ENCODE measurements around the gene ACAA2.
A peak's percentile ranks its signal among the peaks of the same experiment; 100 is the strongest.

The ACAA2 gene

DNA sequence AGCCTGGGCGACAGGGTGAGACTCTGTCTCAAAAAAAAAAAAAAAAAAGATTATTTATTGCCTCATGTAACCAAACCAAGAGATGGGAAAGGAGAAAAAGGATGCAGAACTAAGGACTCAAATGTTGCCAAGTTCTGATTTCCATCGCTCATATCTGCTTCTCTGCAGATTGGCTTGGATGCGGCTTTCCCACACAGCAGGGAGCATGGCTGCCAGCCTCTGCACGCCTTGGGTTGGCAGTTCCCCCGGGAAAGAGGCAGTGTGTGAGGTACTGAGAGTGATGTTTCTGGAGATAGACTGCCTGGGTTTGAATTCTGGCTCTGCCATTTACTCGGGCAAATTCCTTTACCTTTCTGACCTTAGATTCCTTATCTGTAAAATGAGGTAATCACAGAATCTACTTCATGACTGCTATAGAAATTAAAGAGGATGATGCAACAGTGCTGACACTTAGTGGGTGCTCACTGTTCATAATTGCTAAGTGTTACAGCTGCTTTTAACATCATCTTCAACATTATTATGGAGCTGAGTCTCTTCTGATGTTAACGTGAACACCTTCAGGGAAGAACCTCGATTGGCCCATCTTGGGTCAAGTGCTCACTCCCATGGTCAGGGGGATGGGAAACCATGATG, 68.8 kb downstream of the ACAA2 start:
- DNase-seq = no peak

- no peak for DNase-seq
These were observed 70.2 kb downstream of the ACAA2 start for GRCh38 chr18:49743117-49743567.

- DNase-seq = no peak
These were observed 70.8 kb downstream of the ACAA2 start for GRCh38 chr18:49742316-49743116.

- DNase-seq = no peak
These were observed 74.1 kb downstream of the ACAA2 start for GRCh38 chr18:49739275-49739674.

- no peak for DNase-seq
These were observed 74.6 kb downstream of the ACAA2 start for GRCh38 chr18:49738721-49739120.

- peak in 2 of 56 donors; percentile 12 to 21 for DNase-seq
These were observed 78.5 kb downstream of the ACAA2 start for GRCh38 chr18:49734836-49735235.

GRCh38 chr18:49733896-49734585, 79.3 kb downstream of the ACAA2 start:
- peak in 1 of 56 donors; percentile 18 for DNase-seq

DNA sequence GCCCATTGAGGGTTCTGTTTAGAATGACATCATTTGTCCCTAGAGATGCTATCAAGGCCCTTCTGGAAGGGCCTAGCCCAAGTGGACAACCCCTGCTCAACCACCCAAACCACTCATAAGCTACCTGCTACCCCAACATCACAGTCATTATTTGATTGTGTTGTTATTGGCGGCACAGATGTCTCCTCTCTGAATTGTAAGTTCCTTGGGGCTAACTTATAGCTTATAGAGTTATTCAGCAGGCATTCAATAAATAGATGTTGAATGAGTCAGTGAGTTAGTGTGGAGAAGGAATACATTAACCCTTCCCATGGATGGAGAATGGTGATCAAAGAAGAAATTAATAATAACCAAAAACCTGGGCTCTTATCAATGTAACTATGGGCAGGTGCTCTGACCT, 80.0 kb downstream of the ACAA2 start:
- DNase-seq = no peak
